Thymus (tissue), 11 donors: ENCODE results near the gene CCDC150. TPM values are rescaled to one million over a fixed set of nuclear protein-coding genes. Genes with fewer than 3 reads are reported as not detected.

Source experiments
- DNase-seq, 9 donors: peaks; one replicate each; pipeline ENCODE4 v3.0.0-alpha.2; 2013; ENCODE audit warnings: low spot score in 9 of 9, low read depth in 6 of 9, missing footprints in 1 of 9
- H3K27ac ChIP-seq, 2 donors: one replicate each; pipeline ENCODE4 v1.5.1; 2013; ENCODE audit warnings: control low read depth in 1 of 2, low read depth in 1 of 2, low read length in 1 of 2, mild to moderate bottlenecking in 1 of 2, moderate library complexity in 1 of 2
- H3K27me3 ChIP-seq, 2 donors: one replicate each; pipeline ENCODE4 v1.5.1; 2013; ENCODE audit warnings: low read length in 1 of 2; ENCODE audit not compliant: control insufficient read depth in 2 of 2, insufficient read depth in 1 of 2
- H3K36me3 ChIP-seq, 2 donors: one replicate each; pipeline ENCODE4 v1.5.1; 2013; ENCODE audit warnings: low read length in 1 of 2, mild to moderate bottlenecking in 1 of 2, moderate library complexity in 1 of 2; ENCODE audit not compliant: control insufficient read depth in 2 of 2, insufficient read depth in 2 of 2
- H3K4me1 ChIP-seq, 2 donors: one replicate each; pipeline ENCODE4 v1.5.1; 2013; ENCODE audit warnings: low read length in 2 of 2; ENCODE audit not compliant: control insufficient read depth in 2 of 2, insufficient read depth in 2 of 2
- H3K4me3 ChIP-seq, 2 donors: one replicate each; pipeline ENCODE4 v1.5.1; 2013; ENCODE audit warnings: low read length in 2 of 2, control low read depth in 1 of 2, mild to moderate bottlenecking in 1 of 2
- H3K9me3 ChIP-seq, 2 donors: one replicate each; pipeline ENCODE4 v1.5.1; 2013; ENCODE audit warnings: low read length in 1 of 2, mild to moderate bottlenecking in 1 of 2; ENCODE audit not compliant: control insufficient read depth in 2 of 2, insufficient read depth in 1 of 2
- WGBS: extraction: QIAGEN DNeasy Blood & Tissue Kit; methylation state at CpG from one replicate; pipeline ENCODE4 v1.1.7; 2013; 5-methylcytosine and 5-hydroxymethylcytosine counted together
- polyA plus RNA-seq: library from polyadenylated mRNA; stranded (reverse); fragments of 200-250 nt; gene quantifications from one replicate; pipeline ENCODE4 v1.2.3, GENCODE V29; 2013
- total RNA-seq: library from RNA; stranded (reverse); fragments of 120-200 nt; gene quantifications from one replicate; pipeline ENCODE4 v1.2.4, GENCODE V29; 2013
- donor health status: healthy.

CCDC150 gene
- total and polyA plus RNA-seq, 2 donors: 3.0 to 8.6 TPM

GRCh38 chr2:196652869-196653268, 13.4 kb downstream of the CCDC150 start:
- DNase-seq: no peak
- Histone ChIP-seq H3K4me1 (no peaks in the 10 kb centered on the region), H3K9me3 (peaks cover 2 to 20% of the 10 kb centered on the region in 2 donors), H3K4me3 (no peak overlapping the region), H3K27ac (no peak overlapping the region), H3K27me3 (no peaks in the 10 kb centered on the region), H3K36me3 (no peaks in the 10 kb centered on the region)
- WGBS: 98% methylated on average over 1 of the region's 1 CpG

- Histone ChIP-seq H3K36me3 (no peaks in the 10 kb centered on the region), H3K4me3 (no peak overlapping the region), H3K4me1 (no peaks in the 10 kb centered on the region), H3K27me3 (no peaks in the 10 kb centered on the region), H3K27ac (no peak overlapping the region), H3K9me3 (peaks cover 2 to 20% of the 10 kb centered on the region in 2 donors)
- no peak for DNase-seq
- 93% methylated on average over 1 of the region's 1 CpG for WGBS
Observed at GRCh38 chr2:196653843-196654242, 14.3 kb downstream of the CCDC150 start.

- no peaks in the 10 kb centered on the region for H3K27me3 ChIP-seq
- no peak overlapping the region for H3K27ac ChIP-seq
- H3K4me1 ChIP-seq: no peaks in the 10 kb centered on the region
- no peaks in the 10 kb centered on the region for H3K36me3 ChIP-seq
- no peak overlapping the region for H3K4me3 ChIP-seq
- 98% methylated on average over 1 of the region's 1 CpG for WGBS
- DNase-seq: no peak
- H3K9me3 ChIP-seq: peaks cover 2 to 16% of the 10 kb centered on the region in 2 donors
Observed at GRCh38 chr2:196655761-196656160, 16.2 kb downstream of the CCDC150 start.

- over 99% methylated on average over 2 of the region's 2 CpGs for WGBS
- Histone ChIP-seq H3K9me3 (peaks cover 2 to 10% of the 10 kb centered on the region in 2 donors), H3K4me1 (no peaks in the 10 kb centered on the region), H3K27me3 (no peaks in the 10 kb centered on the region), H3K27ac (no peak overlapping the region), H3K4me3 (no peak overlapping the region), H3K36me3 (no peaks in the 10 kb centered on the region)
- no peak for DNase-seq
Observed at GRCh38 chr2:196657333-196657732, 17.8 kb downstream of the CCDC150 start.

GRCh38 chr2:196659844-196660243, 20.3 kb downstream of the CCDC150 start:
- no peaks in the 10 kb centered on the region for H3K9me3 ChIP-seq
- no peaks in the 10 kb centered on the region for H3K27me3 ChIP-seq
- no peak overlapping the region for H3K27ac ChIP-seq
- 99% methylated on average over 1 of the region's 1 CpG for WGBS
- no peak overlapping the region for H3K4me3 ChIP-seq
- H3K4me1 ChIP-seq: no peaks in the 10 kb centered on the region
- DNase-seq: no peak
- no peaks in the 10 kb centered on the region for H3K36me3 ChIP-seq

GRCh38 chr2:196660244-196660643, 20.7 kb downstream of the CCDC150 start:
- Histone ChIP-seq H3K4me3 (no peak overlapping the region), H3K4me1 (no peaks in the 10 kb centered on the region), H3K36me3 (no peaks in the 10 kb centered on the region), H3K27me3 (no peaks in the 10 kb centered on the region), H3K27ac (no peak overlapping the region), H3K9me3 (no peaks in the 10 kb centered on the region)
- 98% methylated on average over 3 of the region's 3 CpGs for WGBS
- no peak for DNase-seq

- DNase-seq: no peak
- H3K9me3 ChIP-seq: no peaks in the 10 kb centered on the region
Observed at GRCh38 chr2:196670342-196670741, 30.8 kb downstream of the CCDC150 start.

GRCh38 chr2:196675963-196676362, 36.4 kb downstream of the CCDC150 start:
- no peak for DNase-seq
- Histone ChIP-seq H3K27me3 (no peaks in the 10 kb centered on the region), H3K9me3 (no peaks in the 10 kb centered on the region), H3K27ac (no peak overlapping the region), H3K4me3 (no peak overlapping the region), H3K4me1 (no peaks in the 10 kb centered on the region), H3K36me3 (no peaks in the 10 kb centered on the region)
- whole genome bisulfite sequencing: 99% methylated on average over 3 of the region's 3 CpGs

More at GRCh38 chr2:196670342-196670741, 30.8 kb downstream of the CCDC150 start:
- H3K4me3 ChIP-seq: no peak overlapping the region
- H3K4me1 ChIP-seq: no peaks in the 10 kb centered on the region
- H3K27me3 ChIP-seq: no peaks in the 10 kb centered on the region
- no peaks in the 10 kb centered on the region for H3K36me3 ChIP-seq
- no peak overlapping the region for H3K27ac ChIP-seq

- Histone ChIP-seq H3K27me3 (no peaks in the 10 kb centered on the region), H3K4me3 (no peak overlapping the region), H3K9me3 (no peaks in the 10 kb centered on the region), H3K4me1 (no peaks in the 10 kb centered on the region), H3K27ac (no peak overlapping the region), H3K36me3 (no peaks in the 10 kb centered on the region)
- 86% methylated on average over 5 of the region's 5 CpGs for WGBS
- DNase-seq: no peak
Observed at GRCh38 chr2:196677404-196677803, 37.9 kb downstream of the CCDC150 start.

GRCh38 chr2:196679368-196679767, 39.9 kb downstream of the CCDC150 start:
- Histone ChIP-seq H3K4me3 (no peak overlapping the region), H3K36me3 (no peaks in the 10 kb centered on the region), H3K27me3 (no peaks in the 10 kb centered on the region), H3K4me1 (no peaks in the 10 kb centered on the region), H3K27ac (no peak overlapping the region), H3K9me3 (no peaks in the 10 kb centered on the region)
- DNase-seq: no peak
